Endodermal cell (in vitro differentiated cells): ENCODE data around the gene TSKU. TPM values are rescaled to one million over a fixed set of nuclear protein-coding genes. Genes with fewer than 3 reads are reported as not detected.
A peak's percentile ranks its signal among the peaks of the same experiment; 100 is the strongest.

ENCODE experiments used
- DNase-seq: peaks from one replicate; pipeline ENCODE4 v3.0.0-alpha.2; 2017
- H3K27ac ChIP-seq: 2 replicates; pipeline ENCODE4 v1.5.1; 2013; ENCODE audit warnings: mild to moderate bottlenecking, low read depth, low read length, moderate library complexity
- H3K27me3 ChIP-seq: 2 replicates; pipeline ENCODE4 v1.6.1; 2013; ENCODE audit warnings: mild to moderate bottlenecking, low read length, moderate library complexity; ENCODE audit not compliant: insufficient read depth, control insufficient read depth, poor library complexity, severe bottlenecking
- H3K36me3 ChIP-seq: 2 replicates; pipeline ENCODE4 v1.7.0; 2013; ENCODE audit warnings: mild to moderate bottlenecking, low read length, moderate library complexity; ENCODE audit not compliant: control insufficient read depth, insufficient read depth
- H3K4me1 ChIP-seq: one replicate; pipeline ENCODE4 v1.7.0; 2013; ENCODE audit warnings: low read length; ENCODE audit not compliant: control insufficient read depth, insufficient read depth
- H3K4me3 ChIP-seq: 2 replicates; pipeline ENCODE4 v1.5.1; 2013; ENCODE audit warnings: mild to moderate bottlenecking, low read length, moderate library complexity
- H3K9ac ChIP-seq: 2 replicates; pipeline ENCODE4 v1.6.1; 2013; ENCODE audit warnings: mild to moderate bottlenecking, low read length, moderate library complexity; ENCODE audit not compliant: poor library complexity, severe bottlenecking; ENCODE audit errors: extremely low read depth
- H3K9me3 ChIP-seq: 2 replicates; pipeline ENCODE4 v1.6.1; 2013; ENCODE audit warnings: mild to moderate bottlenecking, low read length, moderate library complexity; ENCODE audit not compliant: control insufficient read depth
- H3K27ac Mint-ChIP-seq: 2 replicates; pipeline ENCODE4 v1.8.0; 2020; ENCODE audit warnings: mixed read lengths
- H3K27me3 Mint-ChIP-seq: 2 replicates; pipeline ENCODE4 v1.8.0; 2021; ENCODE audit warnings: mild to moderate bottlenecking, mixed read lengths; ENCODE audit not compliant: insufficient read depth
- H3K36me3 Mint-ChIP-seq: 2 replicates; pipeline ENCODE4 v1.8.0; 2020; ENCODE audit warnings: low read depth, mixed read lengths
- H3K4me1 Mint-ChIP-seq: 2 replicates; pipeline ENCODE4 v1.8.0; 2020; ENCODE audit warnings: mixed read lengths
- H3K4me3 Mint-ChIP-seq: 2 replicates; pipeline ENCODE4 v1.8.0; 2020; ENCODE audit warnings: mild to moderate bottlenecking, moderate library complexity, mixed read lengths
- H3K9me3 Mint-ChIP-seq: 2 replicates; pipeline ENCODE4 v1.8.0; 2020; ENCODE audit warnings: mild to moderate bottlenecking, mixed read lengths
- WGBS, 2 experiments: methylation state at CpG; one replicate each; pipeline versions ENCODE4 v1.1.5 to v1.1.7; 2013; ENCODE audit warnings: missing lambda C conversion rate in 2 of 2, mixed read lengths in 1 of 2; ENCODE audit not compliant: insufficient coverage in 1 of 2, insufficient read length in 1 of 2; 5-methylcytosine and 5-hydroxymethylcytosine counted together
- total RNA-seq, 2 donors: library from RNA; stranded (reverse); fragmentation: NEBNext Ultra II Directional in 1 of 2; extraction: Animal tissue kit (Norgen Biotek cat#: 25700) in 1 of 2; gene quantifications; 2 replicates in 1 of 2; 3 replicates in 1 of 2; pipeline ENCODE4 v1.2.1, GENCODE V29; 2021
- TF ChIP-seq, protein P1 (sequence below): fragments of 200-600 bp; sonication (generic); conservative IDR thresholded peaks from 2 replicates; pipeline ENCODE4 v1.5.0; 2021; ENCODE audit warnings: antibody characterized with exemption, mild to moderate bottlenecking

The TSKU gene
- total RNA-seq, 2 donors from 2014 or later: 105 to 130 TPM

GRCh38 chr11:76777876-76778275 lies 5.3 kb upstream of the TSKU start:
- DNase-seq: no peak
- H3K9me3 ChIP-seq: peaks cover 64% of the 10 kb centered on the region
- WGBS, 2 experiments: 83 to 93% methylated on average over 1 of the region's 2 CpGs
- TF ChIP-seq, protein P1, sequence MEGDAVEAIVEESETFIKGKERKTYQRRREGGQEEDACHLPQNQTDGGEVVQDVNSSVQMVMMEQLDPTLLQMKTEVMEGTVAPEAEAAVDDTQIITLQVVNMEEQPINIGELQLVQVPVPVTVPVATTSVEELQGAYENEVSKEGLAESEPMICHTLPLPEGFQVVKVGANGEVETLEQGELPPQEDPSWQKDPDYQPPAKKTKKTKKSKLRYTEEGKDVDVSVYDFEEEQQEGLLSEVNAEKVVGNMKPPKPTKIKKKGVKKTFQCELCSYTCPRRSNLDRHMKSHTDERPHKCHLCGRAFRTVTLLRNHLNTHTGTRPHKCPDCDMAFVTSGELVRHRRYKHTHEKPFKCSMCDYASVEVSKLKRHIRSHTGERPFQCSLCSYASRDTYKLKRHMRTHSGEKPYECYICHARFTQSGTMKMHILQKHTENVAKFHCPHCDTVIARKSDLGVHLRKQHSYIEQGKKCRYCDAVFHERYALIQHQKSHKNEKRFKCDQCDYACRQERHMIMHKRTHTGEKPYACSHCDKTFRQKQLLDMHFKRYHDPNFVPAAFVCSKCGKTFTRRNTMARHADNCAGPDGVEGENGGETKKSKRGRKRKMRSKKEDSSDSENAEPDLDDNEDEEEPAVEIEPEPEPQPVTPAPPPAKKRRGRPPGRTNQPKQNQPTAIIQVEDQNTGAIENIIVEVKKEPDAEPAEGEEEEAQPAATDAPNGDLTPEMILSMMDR: no peak
- H3K9ac ChIP-seq: no peak overlapping the region
- H3K27ac Mint-ChIP-seq: no peak overlapping the region
- H3K4me3 ChIP-seq: no peak overlapping the region
- peaks cover 2% of the 10 kb centered on the region for H3K27me3 Mint-ChIP-seq
- peaks cover 6% of the 10 kb centered on the region for H3K4me1 ChIP-seq
- H3K36me3 Mint-ChIP-seq: peaks cover 42% of the 10 kb centered on the region
- H3K27me3 ChIP-seq: no peaks in the 10 kb centered on the region
- H3K4me1 Mint-ChIP-seq: peaks cover 31% of the 10 kb centered on the region
- peaks cover 53% of the 10 kb centered on the region for H3K9me3 Mint-ChIP-seq
- H3K27ac ChIP-seq: no peak overlapping the region
- peaks cover 16% of the 10 kb centered on the region for H3K36me3 ChIP-seq
- H3K4me3 Mint-ChIP-seq: no peak overlapping the region

DNA sequence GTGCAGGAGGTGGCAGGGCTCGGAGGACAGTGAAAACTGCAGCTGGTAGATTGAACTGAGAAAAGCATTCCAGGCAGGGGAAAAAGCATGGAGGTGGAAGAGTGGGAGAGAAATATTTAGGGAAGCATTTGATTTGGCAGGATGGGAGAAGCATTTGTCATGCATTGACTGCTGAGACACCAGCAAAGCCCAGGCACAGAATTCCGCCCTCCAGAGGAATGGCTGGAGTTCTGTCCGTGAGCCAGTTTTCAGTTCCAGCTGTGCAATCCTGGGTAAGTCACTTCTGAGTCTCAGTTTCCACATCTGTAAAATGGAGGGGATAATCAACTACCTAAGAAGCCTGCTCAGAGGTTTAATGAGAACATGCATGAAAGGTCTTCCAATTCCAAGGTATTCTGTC lies 4.3 kb upstream of the TSKU start:
- Histone ChIP-seq H3K9ac (no peak overlapping the region), H3K4me1 (peaks cover 6% of the 10 kb centered on the region), H3K27me3 (no peaks in the 10 kb centered on the region), H3K36me3 (peaks cover 16% of the 10 kb centered on the region), H3K27ac (no peak overlapping the region), H3K9me3 (peaks cover 64% of the 10 kb centered on the region), H3K4me3 (no peak overlapping the region)
- Mint-ChIP-seq H3K9me3 (peaks cover 53% of the 10 kb centered on the region), H3K27me3 (peaks cover 2% of the 10 kb centered on the region), H3K4me3 (no peak overlapping the region), H3K27ac (no peak overlapping the region), H3K36me3 (peaks cover 42% of the 10 kb centered on the region), H3K4me1 (peaks cover 23% of the 10 kb centered on the region)
- WGBS, 2 experiments: 89 to 91% methylated on average over 3 of the region's 3 CpGs
- TF ChIP-seq, protein P1: no peak
- DNase-seq: no peak

DNA sequence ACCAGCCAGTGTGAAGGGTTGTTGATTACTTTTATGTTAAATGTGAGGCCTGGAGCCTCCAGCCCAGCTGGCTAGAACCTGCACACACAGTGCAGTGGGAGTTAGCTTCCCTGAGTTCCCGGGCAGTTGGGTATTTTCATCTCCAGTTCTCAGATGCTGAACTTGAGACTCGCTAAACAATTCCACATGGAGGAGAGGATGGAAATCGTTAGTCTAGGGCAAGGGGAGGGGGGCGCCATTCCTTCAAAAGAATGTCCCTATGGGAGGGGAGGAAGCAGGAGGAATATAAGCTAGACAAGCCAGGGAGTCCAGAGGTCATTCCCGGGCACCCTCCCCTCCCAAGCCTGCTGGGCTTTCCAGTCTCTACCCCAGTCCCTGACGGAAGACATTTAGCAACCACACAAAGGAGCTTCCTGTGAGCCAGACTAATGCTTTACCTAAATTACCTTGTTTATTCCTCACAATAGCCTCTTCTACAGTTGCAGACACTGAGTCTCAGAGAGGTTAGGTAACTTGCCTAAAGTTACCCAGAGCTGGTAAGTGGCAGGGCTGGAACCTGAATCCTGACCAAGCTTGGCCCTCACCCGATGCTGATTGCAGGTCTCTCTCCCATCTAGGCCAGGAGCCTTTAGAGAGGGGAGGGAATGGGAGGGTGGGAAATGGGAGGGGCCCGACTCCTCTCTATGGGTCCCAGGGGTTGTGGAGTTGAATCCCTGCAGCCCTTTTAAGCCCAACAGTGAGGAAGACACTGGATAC lies 1.9 kb upstream of the TSKU start:
- Mint-ChIP-seq H3K27ac (peak overlapping the region; percentile 96), H3K4me1 (peaks cover 34% of the 10 kb centered on the region), H3K4me3 (peak overlapping the region; percentile 90), H3K36me3 (peaks cover 53% of the 10 kb centered on the region), H3K9me3 (peaks cover 32% of the 10 kb centered on the region), H3K27me3 (peaks cover 2% of the 10 kb centered on the region)
- 73 to 88% methylated on average over 2 to 8 of the region's 8 CpGs for WGBS, 2 experiments
- peak; percentile 78 for DNase-seq
- H3K4me3 ChIP-seq: peak overlapping the region; percentile 98
- H3K4me1 ChIP-seq: peaks cover 17% of the 10 kb centered on the region
- no peak overlapping the region for H3K27ac ChIP-seq
- H3K27me3 ChIP-seq: no peaks in the 10 kb centered on the region
- no peak overlapping the region for H3K9ac ChIP-seq
- H3K36me3 ChIP-seq: peaks cover 25% of the 10 kb centered on the region
- TF ChIP-seq, protein P1: no peak
- H3K9me3 ChIP-seq: peaks cover 44% of the 10 kb centered on the region
